Measurements from ENCODE around the gene MST1.

Gene MST1

GRCh38 chr3:49689046-49689907 lies at the start of gene MST1, which contains the start of gene RNF123:
Gene MST1 (minus strand): TSS chr3:49689474. CDS start chr3:49688691, 783 bp downstream.
Gene RNF123 (plus strand): TSS chr3:49689557. CDS start chr3:49691166, 1,609 bp downstream.
- in situ Hi-C loops (cut with HindIII; ENCODE audit: low sequenced_read_pairs) = no loop called here

- in situ Hi-C loops (cut with HindIII; ENCODE audit: low sequenced_read_pairs) = no loop called here
Observed at GRCh38 chr3:49738067-49738713, 48.9 kb upstream of the MST1 start.

GRCh38 chr3:49734752-49735151 lies 45.5 kb upstream of the MST1 start:
- in situ Hi-C loops (cut with HindIII; ENCODE audit: low sequenced_read_pairs) = no loop called here

DNA sequence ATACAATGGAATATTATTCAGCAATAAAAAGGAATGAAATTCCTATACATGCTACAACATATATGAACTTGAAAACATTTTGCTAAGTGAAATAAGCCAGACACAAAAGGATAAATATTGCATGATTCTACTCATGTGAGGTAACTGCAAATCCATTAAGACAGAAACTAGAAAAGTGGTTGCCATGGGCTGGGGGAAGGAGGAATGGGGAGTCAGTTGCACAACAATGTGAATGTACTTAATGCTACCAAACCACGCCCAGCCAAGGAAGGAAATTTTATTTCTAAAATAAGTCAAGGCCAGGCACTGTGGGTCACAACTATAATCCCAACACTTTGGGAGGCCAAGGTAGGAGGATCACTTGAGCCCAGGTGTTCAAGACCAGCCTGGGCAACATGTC lies 44.3 kb upstream of the MST1 start:
- in situ Hi-C loops (cut with HindIII; ENCODE audit: low sequenced_read_pairs) = no loop called here

DNA sequence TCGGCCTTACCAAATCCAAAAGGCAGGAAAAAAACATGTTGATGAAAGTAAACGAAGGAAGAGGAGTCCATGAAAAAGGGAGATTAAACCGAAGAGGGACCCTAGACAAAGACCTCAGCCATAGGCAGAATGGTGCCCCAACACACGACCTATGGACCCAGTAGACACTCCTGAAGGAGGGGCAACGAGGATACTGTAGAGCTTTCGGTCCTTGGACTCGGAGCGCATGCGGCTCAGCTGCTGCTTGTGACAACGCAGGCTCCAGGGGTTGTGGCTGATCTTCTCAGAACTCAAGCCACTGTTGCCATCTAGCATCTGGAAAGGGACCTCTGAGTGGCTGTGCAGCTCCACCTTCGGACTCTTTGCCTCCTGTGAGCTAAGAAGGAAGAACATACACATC lies 43.3 kb upstream of the MST1 start:
- in situ Hi-C loops (cut with HindIII; ENCODE audit: low sequenced_read_pairs) = no loop called here

GRCh38 chr3:49729966-49730609 lies 40.8 kb upstream of the MST1 start:
- in situ Hi-C loops (cut with HindIII; ENCODE audit: low sequenced_read_pairs) = no loop called here

- in situ Hi-C loops (cut with HindIII; ENCODE audit: low sequenced_read_pairs) = no loop called here
Observed at GRCh38 chr3:49727924-49728361, 38.7 kb upstream of the MST1 start.

DNA sequence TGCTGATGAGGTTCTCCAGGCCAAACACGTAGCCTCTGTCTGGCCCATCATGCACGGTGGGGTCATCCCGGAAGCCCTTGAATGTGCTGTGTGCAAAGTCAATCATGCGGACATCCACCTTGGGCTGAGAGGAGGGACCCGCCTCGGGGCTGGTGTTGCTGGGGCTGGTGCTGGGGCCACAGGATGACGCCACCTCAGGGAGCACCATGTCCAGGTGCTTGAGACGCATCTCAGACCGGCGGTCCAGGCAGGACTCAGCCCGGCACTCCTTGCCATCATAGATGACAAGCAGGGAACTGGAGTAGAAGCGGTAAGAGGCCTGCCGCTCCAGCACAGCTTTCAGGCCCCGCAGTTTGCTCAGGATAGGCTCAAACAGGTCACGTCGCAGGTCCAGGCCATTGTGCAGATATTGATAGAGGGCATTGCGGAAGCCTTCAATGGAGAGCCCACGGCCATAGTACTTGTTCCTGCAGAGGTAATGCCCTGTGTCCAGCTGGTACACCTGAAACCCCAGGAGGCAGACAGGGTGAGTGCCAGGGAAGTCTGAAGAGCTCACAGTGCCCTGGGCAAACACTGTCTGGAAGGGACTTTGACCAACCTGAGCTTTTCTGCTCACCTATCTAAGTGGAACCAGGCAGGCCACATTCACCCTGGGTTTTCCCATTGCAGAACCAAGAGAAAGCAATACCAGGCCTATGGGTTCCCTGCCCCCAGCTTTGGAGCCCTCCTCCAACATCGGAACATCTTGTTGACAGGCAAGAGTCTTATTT lies 38.1 kb upstream of the MST1 start:
- in situ Hi-C loops (cut with HindIII; ENCODE audit: low sequenced_read_pairs) = no loop called here

GRCh38 chr3:49725906-49726681 lies 36.8 kb upstream of the MST1 start:
- in situ Hi-C loops (cut with HindIII; ENCODE audit: low sequenced_read_pairs) = no loop called here

DNA sequence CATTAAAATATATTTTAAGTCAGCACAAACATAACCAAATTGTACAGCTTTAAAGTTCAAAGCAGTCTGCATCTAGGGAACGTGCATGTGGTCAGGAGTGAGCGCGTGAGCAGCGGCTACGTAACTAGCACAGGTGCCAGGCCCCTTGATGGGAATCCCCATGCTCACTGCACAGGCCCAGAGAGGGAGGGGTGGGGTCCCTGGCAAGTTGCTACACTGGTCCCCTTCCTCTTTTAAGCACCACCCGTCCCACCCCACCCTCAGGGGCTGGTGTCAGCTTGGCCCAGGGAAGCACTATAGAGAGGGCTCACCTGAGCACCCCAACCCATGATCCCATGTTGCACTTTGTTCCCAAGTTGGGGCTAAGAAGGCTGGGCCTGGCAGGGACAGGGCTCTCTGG lies 35.3 kb upstream of the MST1 start:
- in situ Hi-C loops (cut with HindIII; ENCODE audit: low sequenced_read_pairs) = no loop called here

- in situ Hi-C loops (cut with HindIII; ENCODE audit: low sequenced_read_pairs) = no loop called here
Observed at GRCh38 chr3:49723628-49724551, 34.6 kb upstream of the MST1 start, which contains the start of gene GMPPB. Gene GMPPB (minus strand): TSS chr3:49723951. CDS start chr3:49723726, 225 bp downstream.

- in situ Hi-C loops (cut with HindIII; ENCODE audit: low sequenced_read_pairs) = no loop called here
Observed at GRCh38 chr3:49723296-49723627, 34.0 kb upstream of the MST1 start.

DNA sequence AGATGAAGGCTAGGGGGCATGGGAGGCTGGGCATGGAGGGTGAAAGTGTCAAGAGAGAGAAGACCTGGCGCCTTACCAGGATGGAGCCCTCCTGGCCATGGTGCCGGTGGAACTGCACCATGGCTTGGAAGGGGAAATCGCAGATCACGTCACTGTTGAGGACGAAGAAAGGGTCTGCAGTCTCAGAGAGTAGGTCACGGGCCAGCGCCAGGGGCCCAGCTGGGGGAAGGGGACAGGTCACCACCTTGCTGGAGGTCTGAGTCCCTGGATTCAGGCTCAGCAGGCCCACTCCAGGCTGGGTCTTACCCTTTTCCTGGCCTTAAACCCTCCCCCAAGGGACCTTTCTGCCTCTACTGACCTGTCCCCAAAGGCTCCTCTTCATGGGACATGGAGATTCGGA lies 33.6 kb upstream of the MST1 start:
- in situ Hi-C loops (cut with HindIII; ENCODE audit: low sequenced_read_pairs) = no loop called here

DNA sequence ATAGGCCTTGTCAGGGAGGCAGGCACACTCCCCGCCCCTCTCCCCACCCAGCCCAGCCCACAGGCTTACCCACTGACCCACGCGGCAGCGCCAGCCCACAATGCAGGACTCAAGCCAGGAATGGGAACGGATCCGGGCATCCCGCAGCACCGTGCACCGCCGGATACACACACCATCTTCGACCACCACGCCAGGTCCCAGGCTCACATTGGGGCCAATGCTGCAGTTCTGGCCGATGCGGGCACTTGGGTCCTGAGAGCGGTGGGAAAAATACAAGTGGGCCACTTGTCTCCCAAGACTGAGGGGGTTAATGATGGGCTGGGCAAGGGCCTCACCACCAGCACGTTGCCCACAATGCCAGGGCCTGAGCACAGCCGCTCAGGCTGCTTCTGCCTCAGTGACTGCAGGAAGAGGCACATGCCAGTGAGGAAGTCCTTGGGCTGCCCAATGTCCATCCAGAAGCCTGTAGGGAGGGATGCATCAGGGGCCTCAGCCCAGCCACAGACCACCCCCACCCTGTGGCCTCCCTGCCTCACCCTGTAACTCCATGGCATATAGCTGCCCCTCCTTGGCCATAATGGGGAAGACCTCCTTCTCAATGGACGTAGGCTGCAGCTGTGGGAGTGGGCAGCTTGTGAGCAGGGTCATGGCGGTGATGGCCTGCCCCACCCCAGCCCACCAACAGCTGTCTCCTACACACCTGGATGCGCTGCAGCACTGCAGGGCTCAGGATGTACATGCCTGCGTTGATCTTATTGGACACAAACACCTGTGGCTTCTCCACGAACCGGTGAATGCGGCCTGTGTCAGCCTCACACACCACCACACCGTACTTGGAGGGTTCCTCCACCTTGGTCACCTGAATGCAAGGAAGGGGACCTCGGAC lies 32.9 kb upstream of the MST1 start:
- in situ Hi-C loops (cut with HindIII; ENCODE audit: low sequenced_read_pairs) = no loop called here

- in situ Hi-C loops (cut with HindIII; ENCODE audit: low sequenced_read_pairs) = no loop called here
Observed at GRCh38 chr3:49721596-49721895, 32.3 kb upstream of the MST1 start.

DNA sequence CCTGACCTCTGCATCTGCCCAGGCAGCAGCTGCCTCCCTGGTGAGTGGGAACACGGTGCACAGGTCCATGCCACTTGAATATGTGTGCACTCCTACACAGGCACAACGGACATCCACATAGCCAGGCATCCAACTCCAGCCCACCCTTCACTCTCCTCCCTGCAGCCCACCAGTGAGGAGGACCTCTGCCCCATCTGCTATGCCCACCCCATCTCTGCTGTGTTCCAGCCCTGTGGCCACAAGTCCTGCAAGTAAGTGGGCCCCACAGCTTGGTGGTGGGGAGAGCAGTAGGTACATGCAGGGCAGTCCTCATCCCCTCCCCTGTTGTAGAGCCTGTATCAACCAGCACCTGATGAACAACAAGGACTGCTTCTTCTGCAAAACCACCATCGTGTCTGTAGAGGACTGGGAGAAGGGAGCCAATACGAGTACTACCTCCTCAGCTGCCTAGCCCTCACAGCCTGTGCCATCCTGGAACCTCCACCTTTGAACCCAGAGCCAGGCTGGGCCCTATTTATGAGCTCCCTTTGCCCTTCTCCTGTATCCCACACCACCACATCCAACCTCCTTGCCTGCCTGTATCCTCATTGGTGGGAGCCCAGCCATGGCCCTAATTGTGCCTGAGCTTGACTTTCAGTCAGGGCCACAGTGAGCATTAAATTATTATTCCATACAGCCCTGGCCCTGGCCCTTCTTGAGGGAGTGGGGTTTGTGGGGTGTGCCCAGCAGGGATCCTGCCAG lies 31.8 kb upstream of the MST1 start:
- in situ Hi-C loops (cut with HindIII; ENCODE audit: low sequenced_read_pairs) = no loop called here

GRCh38 chr3:49719214-49719884 lies 30.1 kb upstream of the MST1 start, which contains the start of gene AMIGO3:
Gene AMIGO3 (minus strand): TSS chr3:49719684. CDS start chr3:49719465, 219 bp downstream.
- in situ Hi-C loops (cut with HindIII; ENCODE audit: low sequenced_read_pairs) = no loop called here

Measured in DLD1 (cell line).